Ascending aorta (tissue), 2 donors: ENCODE data around the gene CHCHD3. TPM values are rescaled to one million over a fixed set of nuclear protein-coding genes. Genes with fewer than 3 reads are reported as not detected.
"Not testable (repeated sequence)": the region's sequence is repeated elsewhere in the genome, so short reads cannot be mapped to it uniquely, and the experiment has no call there.

Experiments
- DNase-seq, 2 donors: peaks; one replicate each; pipeline ENCODE4 v3.0.0-alpha.2; 2019; ENCODE audit warnings: low spot score in 2 of 2
- H3K27ac ChIP-seq, 2 donors: fragments of 200-600 bp; sonication (generic); one replicate each; pipeline ENCODE4 v1.5.1; 2016 to 2017; ENCODE audit warnings: mild to moderate bottlenecking in 1 of 2
- H3K27me3 ChIP-seq: fragments of 200-600 bp; sonication (generic); one replicate; pipeline ENCODE4 v1.5.1; 2017
- H3K36me3 ChIP-seq, 2 donors: fragments of 200-600 bp; sonication (generic); one replicate each; pipeline ENCODE4 v1.5.1; 2016
- H3K4me1 ChIP-seq, 2 donors: fragments of 200-600 bp; sonication (generic); one replicate each; pipeline ENCODE4 v1.5.1; 2016 to 2017; ENCODE audit warnings: mild to moderate bottlenecking in 1 of 2
- H3K4me3 ChIP-seq, 2 donors: fragments of 200-600 bp; sonication (generic); one replicate each; pipeline ENCODE4 v1.5.1; 2016 to 2017; ENCODE audit warnings: mild to moderate bottlenecking in 1 of 2
- H3K9me3 ChIP-seq, 2 donors: fragments of 200-600 bp; sonication (generic); one replicate each; pipeline ENCODE4 v1.5.1; 2016
- CTCF ChIP-seq, 3 experiments: fragments of 200-600 bp in 2 of 3; fragments of 450-650 bp in 1 of 3; sonication (generic) in 2 of 3; IDR thresholded peaks; one replicate each; pipeline ENCODE4 v1.5.1; 2016 to 2019; ENCODE audit warnings: antibody characterized with exemption in 3 of 3, mild to moderate bottlenecking in 1 of 3, moderate library complexity in 1 of 3
- intact Hi-C: fragments of 100-400 bp; cut with DNase I; formaldehyde crosslinking; loops from one replicate; pipeline ENCODE4 v1.15.1; 2023
- total RNA-seq: library from RNA; depleted of rRNA; stranded (reverse); fragments of >200 nt; gene quantifications from one replicate; pipeline ENCODE4 v1.1.0, GENCODE V29; 2016

Gene CHCHD3
- total RNA-seq, 1 donor from 2014 or later, result 26.2 TPM

GRCh38 chr7:132934017-132934416 is 147.9 kb downstream of the CHCHD3 start:
- Histone ChIP-seq H3K27ac (no peak overlapping the region), H3K36me3 (no peaks in the 10 kb centered on the region), H3K27me3 (no peaks in the 10 kb centered on the region), H3K4me3 (no peak overlapping the region), H3K9me3 (no peaks in the 10 kb centered on the region), H3K4me1 (no peaks in the 10 kb centered on the region)
- no peak for DNase-seq
- intact Hi-C loops, result no loop called here
- TF ChIP-seq CTCF (IDR thresholded peaks at IDR 0.05), result no peak

- intact Hi-C loops, result no loop called here
- no peaks in the 10 kb centered on the region for H3K36me3 ChIP-seq
- no peak for DNase-seq
- H3K4me1 ChIP-seq, result no peaks in the 10 kb centered on the region
- TF ChIP-seq CTCF (IDR thresholded peaks at IDR 0.05), result no peak
- H3K4me3 ChIP-seq, result no peak overlapping the region
- H3K9me3 ChIP-seq, result no peaks in the 10 kb centered on the region
- no peak overlapping the region for H3K27ac ChIP-seq
- no peaks in the 10 kb centered on the region for H3K27me3 ChIP-seq
Measured at GRCh38 chr7:132933072-132933458, 148.8 kb downstream of the CHCHD3 start.

- H3K36me3 ChIP-seq, result no peaks in the 10 kb centered on the region
- no peak for TF ChIP-seq CTCF (IDR thresholded peaks at IDR 0.05)
- H3K4me3 ChIP-seq, result no peak overlapping the region
- no peak for DNase-seq
- H3K4me1 ChIP-seq, result no peaks in the 10 kb centered on the region
- no peaks in the 10 kb centered on the region for H3K27me3 ChIP-seq
- H3K27ac ChIP-seq, result no peak overlapping the region
- no peaks in the 10 kb centered on the region for H3K9me3 ChIP-seq
- intact Hi-C loops, result no loop called here
Measured at GRCh38 chr7:132932296-132933071, 149.4 kb downstream of the CHCHD3 start.

GRCh38 chr7:132930881-132931280 is 151.0 kb downstream of the CHCHD3 start:
- DNase-seq, result no peak
- H3K9me3 ChIP-seq, result no peaks in the 10 kb centered on the region
- no peak overlapping the region for H3K27ac ChIP-seq
- no peak for TF ChIP-seq CTCF (IDR thresholded peaks at IDR 0.05)
- no peaks in the 10 kb centered on the region for H3K27me3 ChIP-seq
- H3K36me3 ChIP-seq, result no peaks in the 10 kb centered on the region
- H3K4me1 ChIP-seq, result no peaks in the 10 kb centered on the region
- no peak overlapping the region for H3K4me3 ChIP-seq
- intact Hi-C loops, result no loop called here

- H3K36me3 ChIP-seq, H3K27me3 ChIP-seq, H3K27ac ChIP-seq, H3K4me1 ChIP-seq, H3K9me3 ChIP-seq, intact Hi-C loops, DNase-seq, H3K4me3 ChIP-seq: not testable (repeated sequence)
Measured at GRCh38 chr7:132929944-132930343, 151.9 kb downstream of the CHCHD3 start.

GRCh38 chr7:132919771-132920170 is 162.1 kb downstream of the CHCHD3 start:
- H3K27me3 ChIP-seq, result no peaks in the 10 kb centered on the region
- H3K4me1 ChIP-seq, result no peaks in the 10 kb centered on the region
- no peak overlapping the region for H3K27ac ChIP-seq
- H3K36me3 ChIP-seq, result no peaks in the 10 kb centered on the region
- intact Hi-C loops, result no loop called here
- DNase-seq, result no peak
- TF ChIP-seq CTCF (IDR thresholded peaks at IDR 0.05), result no peak
- H3K9me3 ChIP-seq, result no peaks in the 10 kb centered on the region
- H3K4me3 ChIP-seq, result no peak overlapping the region
